Right kidney (tissue), 1 donor: ENCODE results near the gene UGT1A3.

Experiments
- DNase-seq: peaks from one replicate; pipeline ENCODE4 v3.0.0-alpha.2; 2016

UGT1A3 gene

DNA sequence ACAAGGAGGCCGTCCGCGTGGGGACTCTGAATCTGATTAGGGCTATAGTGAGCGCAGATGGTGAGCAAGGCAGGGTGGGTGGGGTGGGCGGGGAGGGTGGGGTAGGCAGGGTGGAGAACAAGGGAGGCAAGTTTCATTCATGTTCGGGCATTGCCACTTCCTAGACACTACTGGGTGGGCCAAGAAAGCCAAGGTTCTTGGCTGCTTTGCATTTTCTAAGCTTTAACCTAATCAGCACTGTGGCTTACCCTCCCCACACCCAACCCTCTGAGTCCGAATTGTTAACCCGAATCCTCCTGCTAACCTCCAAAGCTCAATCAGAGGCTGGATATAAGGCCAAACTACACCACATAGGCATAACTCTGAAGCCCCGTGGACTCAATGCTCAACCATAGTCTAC is 67.4 kb downstream of the UGT1A3 start:
- DNase-seq, result no peak

DNA sequence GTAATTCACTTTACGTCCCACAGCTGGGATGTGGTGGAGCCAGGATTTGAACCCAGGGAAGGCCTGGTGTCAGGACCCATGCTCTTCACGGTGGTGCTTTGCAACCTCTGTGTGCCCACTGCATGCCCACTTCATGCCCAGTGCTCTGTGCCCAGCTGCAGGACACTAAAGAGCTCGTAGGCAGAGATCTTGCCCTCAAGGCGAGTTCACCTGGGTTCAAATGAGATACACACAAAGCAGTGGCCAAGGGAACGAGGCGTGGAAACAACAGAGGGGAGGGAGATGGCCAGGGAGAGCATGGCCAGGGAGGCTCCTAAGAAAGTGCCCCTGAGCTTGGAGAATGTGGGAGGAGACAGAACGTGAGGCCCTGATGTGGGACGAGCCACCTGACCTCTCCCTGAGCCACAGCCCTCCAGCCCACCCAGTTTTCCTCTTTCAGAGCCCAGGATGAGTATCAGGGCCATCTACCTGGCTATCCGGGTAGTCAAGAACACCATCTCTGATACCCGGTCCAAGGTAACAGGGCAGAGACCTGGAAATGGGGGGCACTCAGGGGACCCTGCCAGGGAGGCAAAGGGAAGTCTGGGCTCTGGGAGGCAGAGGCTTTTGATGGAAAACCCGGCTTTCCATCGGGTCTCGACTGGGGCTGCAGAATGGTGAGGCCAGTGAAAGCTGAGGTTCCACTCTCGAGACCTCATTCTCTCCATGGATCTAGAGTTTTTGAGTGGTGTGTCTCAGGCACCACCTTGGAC is 69.7 kb downstream of the UGT1A3 start:
- DNase-seq, result no peak

DNA sequence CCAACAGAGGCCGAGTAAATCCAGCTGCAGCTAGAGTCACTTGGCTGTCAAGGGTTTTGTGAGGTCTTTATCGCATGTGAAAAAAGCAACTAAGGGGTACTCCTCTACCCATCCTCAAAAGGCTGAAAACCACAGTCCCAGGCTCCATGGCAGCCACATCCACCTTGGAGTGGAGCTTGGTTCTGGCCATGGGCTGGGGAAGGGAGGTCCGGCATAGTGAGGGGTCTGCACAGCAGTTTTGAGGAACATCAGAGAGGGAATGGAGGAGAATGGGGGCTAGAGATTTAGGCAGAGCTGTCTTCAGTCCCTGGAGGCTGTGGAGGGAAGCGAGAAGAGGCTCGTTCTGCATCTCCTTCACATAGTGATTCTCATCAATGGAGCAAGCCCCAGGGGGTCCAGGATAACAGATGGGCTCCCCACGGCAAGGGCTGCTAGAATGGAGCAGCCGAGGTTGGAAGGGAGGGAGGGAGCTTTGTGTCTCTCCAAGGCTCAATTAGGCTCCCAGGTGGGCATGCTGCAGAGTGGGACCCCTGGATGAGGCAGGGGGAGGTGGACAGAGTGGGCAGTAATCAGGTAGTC is 70.3 kb downstream of the UGT1A3 start:
- no peak for DNase-seq

DNA sequence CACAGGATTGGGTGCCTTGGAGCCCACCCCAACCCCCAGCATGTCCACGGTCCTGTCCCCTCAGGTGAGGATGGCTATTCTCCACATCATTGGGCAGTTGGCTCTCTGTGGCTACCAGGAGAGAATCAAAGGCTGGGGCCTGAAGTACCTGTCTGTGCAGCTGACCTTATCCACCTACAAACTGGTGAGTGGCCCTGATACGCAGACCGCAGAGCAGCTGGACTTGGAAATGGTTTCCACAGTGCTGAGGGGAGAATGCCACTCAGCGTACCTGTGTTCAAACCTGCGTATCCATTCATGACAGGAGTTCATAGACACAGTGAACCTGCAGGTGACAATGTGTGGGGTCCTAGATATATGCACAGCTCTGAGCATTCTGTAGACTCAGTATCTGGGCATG is 70.9 kb downstream of the UGT1A3 start:
- no peak for DNase-seq

DNA sequence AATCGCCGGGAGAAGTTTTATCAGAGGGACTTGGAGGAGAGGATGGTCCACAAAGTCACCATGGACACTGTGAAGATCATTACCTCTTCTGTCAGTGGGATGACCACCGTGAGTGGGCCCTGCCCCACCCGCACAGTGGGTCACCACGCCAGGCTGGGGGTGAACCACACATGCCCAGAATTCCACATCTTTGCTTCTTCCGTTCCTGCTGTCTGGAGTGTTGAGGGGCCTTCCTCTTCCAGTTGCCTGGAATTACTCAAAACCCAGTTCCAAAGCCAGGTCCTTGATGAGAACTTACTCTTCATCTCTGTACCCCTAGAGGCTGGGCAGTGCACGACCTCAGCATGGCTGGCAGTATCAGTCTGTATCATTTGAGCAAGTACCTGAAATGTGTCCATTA is 71.4 kb downstream of the UGT1A3 start:
- no peak for DNase-seq

DNA sequence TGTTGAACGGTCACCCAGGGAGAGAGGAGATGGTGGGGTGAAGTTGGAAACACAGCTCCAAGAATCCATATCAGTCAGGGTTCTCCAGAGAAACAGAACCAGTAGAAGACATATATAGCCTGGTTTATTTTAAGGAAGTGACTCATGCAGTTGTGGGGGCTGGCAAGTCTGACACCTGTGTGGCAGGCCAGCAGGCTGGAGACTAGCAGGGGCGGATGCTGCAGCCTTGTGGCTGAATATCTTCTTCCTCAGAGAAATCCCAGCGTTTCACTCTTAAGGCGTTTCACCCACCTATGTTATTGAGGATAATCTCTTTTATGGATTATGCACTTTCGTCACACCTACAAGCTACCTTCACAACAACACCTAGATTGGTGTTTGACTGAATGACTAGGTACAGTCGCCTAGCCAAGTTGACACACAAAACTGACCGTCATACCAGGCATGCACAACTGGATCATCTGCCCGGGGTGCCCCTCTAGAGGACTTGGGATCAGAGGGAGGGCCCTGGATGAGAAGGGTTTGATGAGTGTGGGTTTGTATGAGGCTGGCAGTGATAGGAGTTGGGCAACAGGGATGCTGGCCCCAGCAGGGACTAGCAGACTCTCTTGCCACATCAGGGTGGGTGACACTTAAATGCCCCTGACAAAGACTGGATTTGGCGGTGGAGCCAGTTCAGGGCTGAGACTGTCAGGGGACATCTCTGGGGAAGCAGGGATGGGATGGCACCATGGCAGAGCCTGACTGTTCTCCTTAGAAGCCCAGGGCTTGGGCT is 72.7 kb downstream of the UGT1A3 start:
- no peak for DNase-seq

DNA sequence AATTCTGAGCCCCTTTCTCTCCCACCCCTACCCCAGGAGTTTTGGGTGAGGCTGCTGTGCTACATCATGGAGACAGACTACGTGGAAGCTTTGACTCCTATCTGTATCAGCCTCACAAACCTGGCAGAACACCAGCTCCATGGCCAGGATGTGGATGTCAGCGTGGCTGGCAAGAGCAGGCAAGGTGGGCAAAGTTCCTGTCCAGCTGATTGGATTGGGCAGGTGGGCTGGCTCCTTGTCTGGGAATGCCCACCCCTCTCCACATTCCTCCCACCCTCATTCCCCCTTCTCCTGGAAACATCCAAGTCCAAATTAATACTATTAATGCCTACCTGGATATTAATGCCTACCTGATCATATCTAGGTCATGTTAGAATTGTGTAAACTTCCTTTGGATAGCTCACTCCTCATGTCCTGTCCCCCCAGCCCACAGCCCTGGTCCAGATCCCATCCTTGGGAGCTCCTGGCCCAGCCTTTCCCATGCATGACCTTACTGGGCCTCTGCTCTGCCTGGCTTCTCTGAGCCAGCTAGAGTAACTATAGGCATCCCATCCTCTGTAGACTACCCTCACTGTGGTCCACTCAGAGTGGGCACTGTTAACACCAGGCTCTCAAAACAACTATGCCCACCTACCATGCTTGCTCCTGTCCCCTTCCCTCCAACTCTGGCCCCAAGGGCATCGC is 73.4 kb downstream of the UGT1A3 start:
- no peak for DNase-seq

DNA sequence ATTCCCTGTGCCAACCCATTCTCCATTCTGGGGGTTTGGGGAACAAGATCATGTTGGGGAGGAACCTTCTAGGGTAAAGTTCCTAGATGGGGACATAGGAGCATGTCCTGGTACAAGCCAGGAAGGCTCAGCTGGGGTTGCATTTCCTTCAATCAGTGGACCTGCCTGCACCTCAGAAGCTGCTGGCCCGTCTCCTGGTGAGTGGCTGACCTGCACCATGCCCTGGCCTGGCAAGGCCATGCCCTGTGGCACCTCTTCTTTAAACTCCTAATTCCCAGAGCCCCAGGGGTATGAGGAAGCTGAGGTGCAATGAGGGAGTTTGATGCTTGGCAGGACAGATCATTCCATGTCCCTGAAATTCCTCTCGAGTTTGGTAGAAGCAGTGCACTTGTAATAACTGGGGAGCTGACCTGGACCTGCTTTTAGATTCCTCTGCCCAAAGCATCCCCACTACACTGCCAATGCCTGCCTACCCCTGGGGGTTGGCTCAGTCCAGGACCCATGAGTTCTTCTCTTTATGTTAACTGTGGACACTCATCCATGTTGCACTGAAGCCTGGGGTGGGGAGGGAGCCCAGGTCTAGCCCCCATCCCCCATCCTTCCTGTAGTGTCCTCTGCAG is 74.6 kb downstream of the UGT1A3 start:
- DNase-seq, result no peak

DNA sequence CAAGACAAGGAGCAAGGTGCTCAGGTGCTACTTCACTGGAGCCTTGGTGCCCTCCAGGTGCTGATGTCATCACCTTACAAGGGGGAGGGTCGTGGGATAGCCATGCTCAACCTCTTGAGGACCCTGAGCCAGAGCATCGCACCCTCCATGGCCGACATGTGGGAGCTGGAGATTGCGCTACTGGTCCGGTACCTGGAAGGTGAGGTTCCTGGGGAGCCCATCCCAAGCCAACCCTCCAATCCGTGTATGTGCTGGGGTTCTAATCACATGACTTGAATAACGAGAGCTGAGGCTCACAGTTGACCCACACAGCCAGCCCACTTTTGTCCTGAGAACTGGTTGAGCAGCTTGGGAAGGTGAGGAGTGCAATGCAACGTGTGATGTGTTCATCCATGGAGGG is 75.2 kb downstream of the UGT1A3 start:
- no peak for DNase-seq

DNA sequence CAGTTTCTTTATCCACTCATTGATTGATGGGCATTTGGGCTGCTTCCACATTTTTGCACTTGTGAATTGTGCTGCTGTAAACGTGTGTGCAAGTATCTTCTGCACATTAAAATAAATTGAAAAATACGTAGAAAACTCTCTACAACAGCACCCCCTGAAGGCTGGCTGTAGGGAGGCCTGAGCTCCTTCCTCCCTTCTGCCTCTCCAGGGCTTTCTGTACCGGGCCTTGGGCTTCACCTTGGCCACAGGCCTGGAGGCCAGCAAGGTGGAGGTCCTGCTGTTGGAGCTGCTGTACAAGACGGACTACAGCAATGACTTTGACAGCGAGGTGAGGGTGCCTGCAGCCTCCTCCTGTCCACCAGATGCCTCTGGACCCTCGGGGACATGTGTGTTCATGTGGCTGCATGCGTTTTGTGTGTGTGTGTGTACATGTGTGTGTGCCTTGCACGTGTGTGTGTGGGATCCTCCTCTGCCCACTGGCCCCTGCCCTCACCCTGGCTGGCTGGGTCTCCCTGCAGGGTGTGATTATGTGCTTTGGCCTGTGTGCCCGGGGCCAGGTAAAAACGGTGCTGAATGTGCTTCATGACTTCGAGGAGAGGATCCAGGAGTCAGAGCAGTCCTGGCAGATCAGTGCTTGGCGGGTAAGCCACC is 78.5 kb downstream of the UGT1A3 start:
- no peak for DNase-seq

DNA sequence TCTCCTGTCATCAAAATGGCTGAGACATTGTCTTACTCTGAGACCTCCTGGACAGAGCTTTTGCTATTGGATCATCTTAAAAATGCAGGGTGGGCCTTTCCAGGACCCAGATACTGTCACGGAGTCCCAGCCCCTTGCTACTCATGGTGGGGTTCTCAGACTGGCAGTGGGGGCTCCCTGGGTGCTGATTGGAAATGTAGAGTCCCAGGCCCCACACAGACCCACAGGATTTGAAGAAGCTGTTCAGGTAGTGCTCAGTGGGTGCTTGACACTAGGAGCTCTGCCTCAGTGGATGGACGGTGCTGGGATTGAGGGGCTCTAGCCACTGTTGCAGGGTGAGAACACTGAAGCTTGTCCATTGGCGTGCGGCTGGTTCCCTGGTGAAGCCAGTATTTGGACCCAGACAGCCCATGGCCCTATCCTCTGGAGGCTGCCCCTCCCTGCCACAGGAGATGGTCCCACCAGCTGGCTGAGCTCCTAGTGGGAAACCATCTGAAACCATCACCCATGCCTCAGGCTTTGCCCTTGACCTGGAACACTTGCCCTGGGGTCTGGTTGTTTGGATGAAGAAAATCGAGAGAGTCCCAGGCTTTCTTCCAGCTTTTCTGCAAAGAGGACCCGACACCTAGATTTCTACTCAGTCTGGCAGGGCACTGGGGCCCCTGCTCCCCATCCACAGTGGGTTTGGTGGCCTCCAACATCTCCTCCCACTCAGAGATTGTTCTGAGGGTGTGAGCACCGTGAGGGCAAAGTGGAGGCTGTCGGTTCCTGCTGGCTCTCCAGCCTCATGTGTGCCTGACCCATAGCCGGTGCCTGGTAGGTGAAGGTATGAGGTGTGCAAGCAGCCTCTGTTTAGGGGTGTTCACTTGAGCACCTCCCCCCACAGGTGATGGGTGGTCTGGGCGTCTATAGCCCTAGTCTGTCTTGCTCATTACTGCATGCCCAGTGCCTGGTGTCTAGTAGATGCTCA is 79.4 kb downstream of the UGT1A3 start:
- DNase-seq, result no peak

DNA sequence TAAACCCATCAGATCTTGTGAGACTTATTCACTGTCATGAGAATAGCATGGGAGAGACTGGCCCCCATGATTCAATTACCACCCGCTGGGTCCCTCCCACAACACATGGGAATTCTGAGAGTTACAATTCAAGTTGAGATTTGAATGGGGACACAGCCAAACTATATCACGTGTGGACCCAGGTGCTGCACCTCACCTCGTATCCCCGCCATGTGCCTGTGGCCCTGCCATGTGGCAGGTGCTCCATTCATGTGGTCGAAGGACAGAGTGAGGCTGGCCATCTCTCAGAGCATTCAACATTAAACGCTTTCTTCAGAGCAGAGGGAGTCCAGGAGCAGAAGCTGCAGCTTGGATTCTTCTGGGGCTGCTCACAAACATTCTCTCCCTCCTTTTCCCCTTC is 81.5 kb downstream of the UGT1A3 start:
- DNase-seq, result no peak

DNA sequence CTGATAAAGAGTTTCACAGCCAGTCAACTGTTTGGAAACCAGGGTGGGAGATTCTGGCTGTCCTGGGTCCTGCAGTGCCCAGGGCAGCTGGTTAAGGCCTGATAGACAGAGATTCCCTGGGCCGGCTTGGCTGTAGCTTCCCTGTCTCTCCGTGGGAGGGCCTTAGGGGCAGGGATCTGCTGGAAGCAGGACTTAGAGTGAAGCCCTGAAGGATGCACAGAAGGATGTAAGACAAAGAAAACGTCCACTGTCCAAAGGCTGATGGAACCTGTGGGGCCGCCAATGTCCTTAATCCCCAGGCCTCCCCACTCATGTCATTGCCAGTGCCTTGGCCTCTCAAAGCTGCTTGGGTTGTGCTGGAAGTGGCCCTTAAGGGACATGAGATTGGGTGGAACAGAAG is 82.2 kb downstream of the UGT1A3 start:
- no peak for DNase-seq

DNA sequence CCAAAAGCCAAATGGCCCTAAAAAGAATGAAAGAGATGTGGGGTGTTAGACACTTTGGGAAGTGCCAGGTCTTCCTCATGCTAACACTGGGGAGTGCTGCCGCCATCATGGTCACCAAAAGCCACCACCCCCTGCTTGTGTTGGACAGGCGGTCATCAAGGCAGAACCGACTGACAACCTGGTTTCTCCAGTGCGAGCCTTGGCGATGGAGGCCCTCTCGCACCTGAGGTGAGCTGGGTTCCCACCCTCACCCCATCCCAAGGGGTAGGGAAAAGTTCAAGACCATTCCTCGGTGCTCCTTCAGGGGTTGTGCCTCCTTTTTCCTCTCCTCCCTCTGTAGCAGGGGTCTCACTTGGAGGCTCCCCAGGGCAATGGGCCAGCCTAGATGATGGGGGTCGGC is 82.9 kb downstream of the UGT1A3 start:
- DNase-seq, result no peak

DNA sequence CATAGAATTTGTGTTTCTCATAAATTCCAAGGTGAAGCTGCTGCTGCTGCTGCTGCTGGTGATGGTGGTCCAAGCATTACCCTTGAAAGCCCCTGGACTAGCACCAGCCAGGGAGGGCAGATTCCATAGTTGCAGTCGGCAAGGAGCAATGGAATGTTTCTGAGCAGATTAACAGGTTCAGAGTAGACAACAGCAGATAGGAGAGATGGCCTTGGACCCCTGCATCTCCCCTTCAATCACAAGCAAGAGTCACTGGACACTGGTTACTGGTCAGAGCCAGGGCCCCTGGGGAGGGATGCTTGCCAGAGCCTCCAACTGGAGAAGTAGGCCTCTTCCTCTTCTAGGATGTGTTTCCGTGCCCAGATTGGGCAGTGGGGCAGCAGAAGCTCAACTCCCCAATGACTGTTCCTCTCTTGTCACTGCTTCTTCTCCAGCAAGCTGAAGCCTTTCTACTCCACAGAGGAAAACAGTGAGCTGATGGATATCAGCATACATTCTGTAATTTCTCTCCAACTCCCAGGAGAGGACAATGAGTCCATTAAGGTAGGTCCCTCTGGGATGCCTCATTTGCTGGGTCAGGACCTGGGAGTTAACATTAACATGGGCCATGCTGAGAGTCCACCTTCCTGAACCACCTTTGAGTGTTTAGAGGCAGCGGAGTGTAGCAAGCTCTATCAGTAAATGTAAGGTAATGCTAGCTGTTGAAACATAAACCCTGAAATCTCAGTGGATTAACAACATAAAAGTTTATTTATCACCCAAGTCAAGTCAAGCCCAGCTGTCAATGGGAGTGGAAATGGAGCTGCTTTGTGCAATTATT is 84.6 kb downstream of the UGT1A3 start:
- DNase-seq, result peak; percentile 34

DNA sequence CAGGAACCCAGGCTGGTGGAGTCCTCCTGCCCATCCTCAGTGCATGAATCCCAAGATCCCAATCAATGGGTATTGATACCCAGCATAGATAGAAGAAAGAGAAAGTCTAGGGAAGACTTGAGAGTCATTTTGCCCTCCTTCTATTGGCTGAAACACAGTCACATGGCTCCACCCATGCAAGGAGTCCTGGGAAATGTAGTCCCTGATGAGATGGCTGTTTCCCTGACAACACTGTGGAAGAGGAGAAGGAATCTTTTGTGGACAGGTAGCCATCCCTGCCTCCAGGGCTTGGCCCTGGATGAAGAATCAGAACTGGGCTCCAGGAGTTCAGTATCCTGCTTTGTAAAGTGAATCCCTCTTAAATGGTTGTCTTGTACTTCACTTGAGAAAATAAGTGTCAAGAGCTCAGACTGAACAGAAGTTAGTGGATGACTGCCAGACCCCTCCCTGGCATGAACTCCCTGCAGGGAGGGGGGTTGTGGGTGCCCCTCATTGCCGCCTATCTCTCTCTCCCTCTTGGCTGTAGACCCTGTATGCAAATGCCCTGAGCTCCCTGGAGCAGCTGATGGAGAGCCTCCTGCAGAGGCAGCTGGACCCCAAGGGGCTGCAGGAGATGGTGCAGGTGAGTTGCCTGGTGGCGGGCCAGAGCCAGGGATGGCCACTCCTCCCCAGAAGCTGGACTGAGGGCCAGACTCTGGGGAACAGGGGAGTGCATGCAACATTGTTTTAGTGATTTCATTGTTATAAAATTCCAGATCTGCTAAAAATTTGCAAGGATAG is 85.4 kb downstream of the UGT1A3 start:
- peak; percentile 33 for DNase-seq

DNA sequence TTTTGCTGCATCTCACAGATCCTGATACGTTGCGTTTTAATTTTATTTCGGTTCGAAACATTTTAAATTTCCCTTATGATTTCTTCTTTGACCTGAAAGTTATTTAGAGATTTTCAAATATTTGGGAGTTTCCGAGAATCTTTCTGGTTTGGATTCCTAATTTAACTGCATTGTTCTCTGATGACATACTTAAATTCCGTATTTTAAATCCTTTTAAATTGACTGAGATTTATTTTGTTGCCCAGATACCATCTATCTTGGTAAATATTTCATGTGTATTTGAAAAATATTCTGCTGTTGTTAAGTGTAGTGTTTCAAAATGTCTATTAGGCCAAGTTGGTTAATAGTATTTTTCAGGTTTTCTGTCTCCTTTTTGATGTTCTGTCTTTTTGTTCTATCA is 87.0 kb downstream of the UGT1A3 start:
- no peak for DNase-seq

DNA sequence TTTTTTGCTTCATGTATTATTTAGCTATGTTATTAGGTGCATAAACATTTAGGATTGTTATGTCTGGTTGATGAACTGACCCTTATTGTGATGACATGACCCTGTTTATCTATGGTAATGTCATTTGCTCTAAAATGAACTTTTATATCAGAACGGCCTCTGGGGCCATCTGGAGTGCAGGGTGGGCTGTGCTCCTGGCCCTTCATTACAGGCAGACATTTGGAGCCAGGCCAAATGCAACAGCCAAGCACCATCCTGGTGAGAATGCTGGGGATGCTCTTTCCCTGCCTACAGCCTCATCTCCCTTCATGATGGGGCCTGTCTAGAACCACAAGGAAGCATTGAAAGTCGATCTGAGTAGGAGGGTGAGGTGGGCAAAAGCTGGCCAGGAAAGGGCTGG is 87.5 kb downstream of the UGT1A3 start:
- DNase-seq, result no peak

DNA sequence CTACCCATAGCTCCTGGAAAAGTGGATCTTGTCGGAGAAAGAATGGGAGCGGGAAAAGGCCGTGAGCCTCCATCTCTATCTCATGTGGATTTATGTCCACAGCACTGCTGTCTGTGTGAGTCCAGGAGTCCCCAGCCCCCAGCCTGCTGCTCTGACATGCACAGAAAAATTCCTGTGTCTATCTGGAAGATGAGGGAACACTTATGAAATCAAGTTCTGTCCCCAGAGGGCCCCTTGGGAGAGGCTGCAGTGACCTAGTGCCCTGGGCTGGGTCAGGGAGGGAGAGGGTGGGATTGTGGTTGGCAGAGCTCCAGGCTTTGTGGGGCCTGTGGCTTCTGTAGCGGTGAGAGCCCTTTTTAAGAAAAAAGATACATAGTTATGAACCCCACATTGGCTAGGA is 87.9 kb downstream of the UGT1A3 start:
- no peak for DNase-seq
